Liver (tissue), 3 donors: ENCODE measurements around the gene NDUFS6.

Experiments
- EGR1 ChIP-seq, 2 donors: IDR thresholded peaks; 2 replicates each; pipeline ENCODE4 v1.6.1; 2016 to 2018; ENCODE audit warnings: antibody characterized with exemption in 2 of 2, low read depth in 2 of 2
- GABPA ChIP-seq, 2 donors: IDR thresholded peaks in 1 of 2; conservative IDR thresholded peaks in 1 of 2; 2 replicates each; pipeline ENCODE4 v1.6.1; 2016; ENCODE audit warnings: antibody characterized with exemption in 2 of 2, mild to moderate bottlenecking in 1 of 2, moderate library complexity in 1 of 2
- JUND ChIP-seq, 2 donors: IDR thresholded peaks; 2 replicates each; pipeline ENCODE4 v1.6.1; 2016; ENCODE audit warnings: antibody characterized with exemption in 2 of 2
- NR2F2 ChIP-seq: IDR thresholded peaks from 2 replicates; pipeline ENCODE4 v1.6.1; 2016; ENCODE audit warnings: antibody characterized with exemption
- RAD21 ChIP-seq, 2 donors: IDR thresholded peaks; 2 replicates each; pipeline ENCODE4 v1.6.1; 2016; ENCODE audit warnings: antibody characterized with exemption in 2 of 2, mild to moderate bottlenecking in 2 of 2
- RXRA ChIP-seq, 2 donors: IDR thresholded peaks; 2 replicates each; pipeline ENCODE4 v1.6.1; 2017 to 2018; ENCODE audit warnings: antibody characterized with exemption in 2 of 2, mild to moderate bottlenecking in 1 of 2
- TAF1 ChIP-seq: conservative IDR thresholded peaks from 2 replicates; pipeline ENCODE4 v1.6.1; 2016; ENCODE audit warnings: antibody characterized with exemption, mild to moderate bottlenecking
- TF ChIP-seq, protein P1 (sequence below): IDR thresholded peaks from 2 replicates; pipeline ENCODE4 v1.6.1; 2016; ENCODE audit warnings: antibody characterized with exemption
- TF ChIP-seq, protein P2 (sequence below): fragments of 150-350 bp; IDR thresholded peaks from 2 replicates; pipeline ENCODE4 v1.5.1; 2017; ENCODE audit warnings: improper control_type of control experiment, low read depth, low read length; ENCODE audit not compliant: missing input control
- donor health status: healthy.
- donor health status: healthy.

DNA sequence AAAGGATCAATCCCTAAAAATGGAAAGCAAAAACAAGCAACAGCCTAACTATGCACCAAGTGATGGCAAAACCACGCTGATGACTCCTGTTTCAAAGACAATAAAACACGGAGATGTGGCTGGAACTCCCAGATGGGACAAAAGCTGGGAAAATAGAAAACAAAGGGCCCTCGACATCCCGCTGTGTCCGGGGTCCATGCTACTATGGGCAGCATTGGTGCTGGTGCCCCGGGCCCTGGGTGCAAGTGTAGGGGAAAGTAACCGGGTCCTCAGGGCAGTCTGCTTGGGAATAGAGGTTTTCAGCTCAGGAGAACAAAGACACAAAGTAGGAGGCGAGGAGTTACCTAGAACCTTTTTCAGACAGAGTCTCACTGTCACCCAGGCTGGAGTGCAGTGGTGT is 47.7 kb upstream of the NDUFS6 start:
- TF ChIP-seq, protein P1, sequence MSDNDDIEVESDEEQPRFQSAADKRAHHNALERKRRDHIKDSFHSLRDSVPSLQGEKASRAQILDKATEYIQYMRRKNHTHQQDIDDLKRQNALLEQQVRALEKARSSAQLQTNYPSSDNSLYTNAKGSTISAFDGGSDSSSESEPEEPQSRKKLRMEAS = no peak
- TF ChIP-seq EGR1 (IDR thresholded peaks at IDR 0.05; ENCODE audit: low read depth in 2 of 2) = no peak
- TF ChIP-seq, protein P2, sequence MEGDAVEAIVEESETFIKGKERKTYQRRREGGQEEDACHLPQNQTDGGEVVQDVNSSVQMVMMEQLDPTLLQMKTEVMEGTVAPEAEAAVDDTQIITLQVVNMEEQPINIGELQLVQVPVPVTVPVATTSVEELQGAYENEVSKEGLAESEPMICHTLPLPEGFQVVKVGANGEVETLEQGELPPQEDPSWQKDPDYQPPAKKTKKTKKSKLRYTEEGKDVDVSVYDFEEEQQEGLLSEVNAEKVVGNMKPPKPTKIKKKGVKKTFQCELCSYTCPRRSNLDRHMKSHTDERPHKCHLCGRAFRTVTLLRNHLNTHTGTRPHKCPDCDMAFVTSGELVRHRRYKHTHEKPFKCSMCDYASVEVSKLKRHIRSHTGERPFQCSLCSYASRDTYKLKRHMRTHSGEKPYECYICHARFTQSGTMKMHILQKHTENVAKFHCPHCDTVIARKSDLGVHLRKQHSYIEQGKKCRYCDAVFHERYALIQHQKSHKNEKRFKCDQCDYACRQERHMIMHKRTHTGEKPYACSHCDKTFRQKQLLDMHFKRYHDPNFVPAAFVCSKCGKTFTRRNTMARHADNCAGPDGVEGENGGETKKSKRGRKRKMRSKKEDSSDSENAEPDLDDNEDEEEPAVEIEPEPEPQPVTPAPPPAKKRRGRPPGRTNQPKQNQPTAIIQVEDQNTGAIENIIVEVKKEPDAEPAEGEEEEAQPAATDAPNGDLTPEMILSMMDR = no peak
- no peak for TF ChIP-seq NR2F2
- TF ChIP-seq GABPA (IDR thresholded peaks at IDR 0.05 in 1 of 2, conservative IDR thresholded peaks at IDR 0.05 in 1 of 2) = no peak
- no peak for TF ChIP-seq RXRA (IDR thresholded peaks at IDR 0.05)
- no peak for TF ChIP-seq TAF1
- TF ChIP-seq JUND (IDR thresholded peaks at IDR 0.05) = no peak
- TF ChIP-seq RAD21 (IDR thresholded peaks at IDR 0.05) = no peak
